IMR-90 (cell line): Measurements from ENCODE around the gene EGFL7. TPM values are rescaled to one million over a fixed set of nuclear protein-coding genes. Genes with fewer than 3 reads are reported as not detected.

Experiments
- ATAC-seq: fragments of 200-7000 bp; cut with Tn5 transposase; 2 replicates; pipeline ENCODE4 v1.9.1; 2020; ENCODE audit warnings: low read depth, mild to moderate bottlenecking, moderate library complexity
- BruUV-seq: library from RNA; stranded (reverse); fragments of 400-500 nt; replicated peaks from 2 replicates; lab custom pipeline; 2021; lab: Mats Ljungman, UMichigan
- CTCF ChIA-PET: fragments of 300-600 bp; formaldehyde crosslinking; extraction: SDS; loops from one replicate; lab custom pipeline; 2021; ENCODE audit warnings: antibody characterized with exemption; lab: Yijun Ruan, JAX
- POLR2A ChIA-PET: fragments of 300-600 bp; sonication (Branson Sonifier 250); formaldehyde crosslinking; loops from one replicate; lab custom pipeline; 2022; ENCODE audit warnings: antibody characterized with exemption; ENCODE audit not compliant: unreplicated experiment; lab: Charles Lee
- DNase-seq: peaks from one replicate; pipeline ENCODE4 v3.0.0; 2013
- H2AFZ ChIP-seq: replicated peaks from 2 replicates; pipeline ENCODE3; 2013; ENCODE audit warnings: low read length, mild to moderate bottlenecking; ENCODE audit not compliant: poor library complexity
- H2AK5ac ChIP-seq: 2 replicates; pipeline ENCODE4 v1.6.1; 2013; ENCODE audit warnings: low read depth, low read length, inconsistent platforms
- H2AK9ac ChIP-seq: replicated peaks from 2 replicates; pipeline ENCODE3; 2013; ENCODE audit warnings: mild to moderate bottlenecking, low read depth, low read length, moderate library complexity; ENCODE audit not compliant: poor library complexity
- H2BK120ac ChIP-seq: 2 replicates; pipeline ENCODE4 v1.6.1; 2013; ENCODE audit warnings: low read depth, low read length, inconsistent platforms
- H2BK15ac ChIP-seq: 3 replicates; pipeline ENCODE4 v1.6.1; 2013; ENCODE audit warnings: low read depth, low read length, inconsistent platforms
- H2BK20ac ChIP-seq: 2 replicates; pipeline ENCODE4 v1.6.1; 2013; ENCODE audit warnings: low read depth, mild to moderate bottlenecking, inconsistent platforms, low read length, moderate library complexity
- H2BK5ac ChIP-seq: 2 replicates; pipeline ENCODE4 v1.6.1; 2013; ENCODE audit warnings: mild to moderate bottlenecking, low read depth, low read length, inconsistent platforms; ENCODE audit not compliant: poor library complexity, severe bottlenecking
- H3K14ac ChIP-seq: replicated peaks from 2 replicates; pipeline ENCODE4 v1.6.1; 2013; ENCODE audit warnings: low read depth, low read length, inconsistent platforms
- H3K18ac ChIP-seq: 2 replicates; pipeline ENCODE4 v1.6.1; 2013; ENCODE audit warnings: low read depth, low read length, control low read depth
- H3K23ac ChIP-seq: 2 replicates; pipeline ENCODE4 v1.6.1; 2013; ENCODE audit warnings: low read depth, low read length, inconsistent platforms
- H3K27ac ChIP-seq: 2 replicates; pipeline ENCODE4 v1.5.1; 2013; ENCODE audit warnings: mild to moderate bottlenecking, control low read depth, low read length; ENCODE audit not compliant: insufficient read depth
- H3K27me3 ChIP-seq: 2 replicates; pipeline ENCODE4 v1.6.1; 2013; ENCODE audit warnings: low read length; ENCODE audit not compliant: control insufficient read depth, insufficient read depth
- H3K36me3 ChIP-seq: 2 replicates; pipeline ENCODE4 v1.6.1; 2013; ENCODE audit warnings: low read length, mixed read lengths; ENCODE audit not compliant: control insufficient read depth, insufficient read depth
- H3K4ac ChIP-seq: 2 replicates; pipeline ENCODE4 v1.6.1; 2013; ENCODE audit warnings: low read depth, low read length, inconsistent platforms
- H3K4me1 ChIP-seq: 2 replicates; pipeline ENCODE4 v1.6.1; 2013; ENCODE audit warnings: low read length, mixed read lengths; ENCODE audit not compliant: control insufficient read depth, insufficient read depth
- H3K4me2 ChIP-seq: 2 replicates; pipeline ENCODE4 v1.6.1; 2013; ENCODE audit warnings: low read depth, mild to moderate bottlenecking, control low read depth, low read length, moderate library complexity
- H3K4me3 ChIP-seq: 2 replicates; pipeline ENCODE4 v1.5.1; 2013; ENCODE audit warnings: low read depth, mild to moderate bottlenecking, control low read depth, low read length, moderate library complexity; ENCODE audit not compliant: insufficient read depth
- H3K56ac ChIP-seq: 2 replicates; pipeline ENCODE4 v1.6.1; 2013; ENCODE audit warnings: low read length, inconsistent platforms; ENCODE audit not compliant: insufficient read depth; ENCODE audit errors: extremely low read depth
- H3K79me1 ChIP-seq, 2 experiments: 2 replicates each; pipeline ENCODE4 v1.6.1; 2013; ENCODE audit warnings: low read length in 2 of 2, inconsistent platforms in 1 of 2, low read depth in 1 of 2
- H3K9ac ChIP-seq: 2 replicates; pipeline ENCODE4 v1.6.1; 2013; ENCODE audit warnings: low read depth, low read length, control low read depth
- H3K9me1 ChIP-seq: 2 replicates; pipeline ENCODE4 v1.6.1; 2013; ENCODE audit warnings: low read length, inconsistent platforms; ENCODE audit not compliant: insufficient read depth
- H3K9me3 ChIP-seq: 2 replicates; pipeline ENCODE4 v1.6.1; 2013; ENCODE audit warnings: low read length; ENCODE audit not compliant: control insufficient read depth, insufficient read depth
- H4K20me1 ChIP-seq: 2 replicates; pipeline ENCODE4 v1.6.1; 2013; ENCODE audit warnings: low read length, inconsistent platforms; ENCODE audit not compliant: insufficient read depth
- H4K5ac ChIP-seq: 2 replicates; pipeline ENCODE4 v1.6.1; 2013; ENCODE audit warnings: mild to moderate bottlenecking, low read depth, low read length, control low read depth
- H4K8ac ChIP-seq, 2 experiments: 2 replicates each; pipeline ENCODE4 v1.6.1; 2013; ENCODE audit warnings: low read depth in 2 of 2, low read length in 2 of 2, control low read depth in 1 of 2, inconsistent platforms in 1 of 2
- H4K91ac ChIP-seq: 2 replicates; pipeline ENCODE4 v1.6.1; 2013; ENCODE audit warnings: low read depth, low read length, inconsistent platforms; ENCODE audit not compliant: insufficient read depth
- BHLHE40 ChIP-seq: fragments of 150-350 bp; IDR thresholded peaks from 2 replicates; pipeline ENCODE4 v1.6.1; 2016; ENCODE audit warnings: mild to moderate bottlenecking, low read depth, low read length
- CEBPB ChIP-seq: IDR thresholded peaks from 2 replicates; pipeline ENCODE4 v1.6.1; 2012; ENCODE audit warnings: low read depth, low read length, improper control_type of control experiment
- CHD1 ChIP-seq: IDR thresholded peaks from 2 replicates; pipeline ENCODE4 v1.6.1; 2012; ENCODE audit warnings: low read depth, low read length, improper control_type of control experiment
- CTCF ChIP-seq: conservative IDR thresholded peaks from 2 replicates; pipeline ENCODE4 v1.5.1; 2012; ENCODE audit warnings: mild to moderate bottlenecking, low read depth, low read length, improper control_type of control experiment
- ELK1 ChIP-seq: fragments of 150-350 bp; IDR thresholded peaks from 2 replicates; pipeline ENCODE4 v1.6.1; 2016; ENCODE audit warnings: low read depth, mild to moderate bottlenecking, low read length, moderate library complexity, borderline replicate concordance
- FOS ChIP-seq: fragments of 150-350 bp; IDR thresholded peaks from 2 replicates; pipeline ENCODE4 v1.6.1; 2016; ENCODE audit warnings: low read depth, low read length
- MAZ ChIP-seq: IDR thresholded peaks from 2 replicates; pipeline ENCODE4 v1.6.1; 2012; ENCODE audit warnings: low read depth, mild to moderate bottlenecking, low read length, improper control_type of control experiment, moderate library complexity, borderline replicate concordance
- MXI1 ChIP-seq: IDR thresholded peaks from 2 replicates; pipeline ENCODE4 v1.6.1; 2012; ENCODE audit warnings: low read depth, mild to moderate bottlenecking, low read length, moderate library complexity, borderline replicate concordance
- NFE2L2 ChIP-seq: fragments of 150-350 bp; IDR thresholded peaks from 2 replicates; pipeline ENCODE4 v1.6.1; 2016; ENCODE audit warnings: low read depth, mild to moderate bottlenecking, low read length
- POLR2A ChIP-seq: IDR thresholded peaks from 2 replicates; pipeline ENCODE4 v1.6.1; 2012; ENCODE audit warnings: mild to moderate bottlenecking, low read depth, low read length
- RAD21 ChIP-seq: IDR thresholded peaks from 2 replicates; pipeline ENCODE4 v1.6.1; 2012; ENCODE audit warnings: low read length, improper control_type of control experiment
- RCOR1 ChIP-seq: IDR thresholded peaks from 2 replicates; pipeline ENCODE4 v1.6.1; 2012; ENCODE audit warnings: mild to moderate bottlenecking, low read length, improper control_type of control experiment; ENCODE audit not compliant: insufficient replicate concordance
- SMC3 ChIP-seq: fragments of 150-350 bp; IDR thresholded peaks from 2 replicates; pipeline ENCODE4 v1.6.1; 2016; ENCODE audit warnings: low read depth, mild to moderate bottlenecking, antibody characterized with exemption, low read length, moderate library complexity
- USF2 ChIP-seq: fragments of 150-350 bp; IDR thresholded peaks from 2 replicates; pipeline ENCODE4 v1.6.1; 2017; ENCODE audit warnings: mild to moderate bottlenecking, antibody characterized with exemption, low read length, low read depth
- WGBS, 2 experiments: methylation state at CpG; one replicate each; pipeline versions ENCODE4 v1.1.5 to v1.1.7; 2013; ENCODE audit warnings: missing lambda C conversion rate in 2 of 2; ENCODE audit not compliant: insufficient read length in 1 of 2; ENCODE audit errors: extremely low coverage in 2 of 2; 5-methylcytosine and 5-hydroxymethylcytosine counted together
- dilution Hi-C: fragments of 300-500 bp; cut with HindIII; formaldehyde crosslinking; loops from one replicate; pipeline ENCODE4 v1.14.3; 2018; ENCODE audit warnings: low sequenced_read_pairs; ENCODE audit not compliant: unreplicated experiment
- in situ Hi-C: fragments of 300-500 bp; cut with MboI; formaldehyde crosslinking; loops from 3 replicates; pipeline ENCODE4 v1.14.3; 2019; ENCODE audit warnings: low sequenced_read_pairs, inconsistent platforms, mixed read lengths
- intact Hi-C: fragments of 100-400 bp; cut with micrococcal nuclease; formaldehyde crosslinking; loops from 2 replicates; pipeline ENCODE4 v1.10.0; 2022
- polyA plus RNA-seq, 3 experiments: library from polyadenylated mRNA; depleted of rRNA; stranded (reverse); fragments of >200 nt; gene quantifications; 2 replicates each; pipeline ENCODE4 v1.2.3, GENCODE V29; 2012; ENCODE audit warnings: low replicate concordance in 1 of 3
- total RNA-seq: library from RNA; depleted of rRNA; stranded (reverse); fragments of >200 nt; gene quantifications from 2 replicates; pipeline ENCODE4 v1.2.3, GENCODE V29; 2012

Gene EGFL7
- total and polyA plus RNA-seq, 2 of the 4 experiments (the other 2 are of a cell fraction) = 2.2 to 10.4 TPM

DNA sequence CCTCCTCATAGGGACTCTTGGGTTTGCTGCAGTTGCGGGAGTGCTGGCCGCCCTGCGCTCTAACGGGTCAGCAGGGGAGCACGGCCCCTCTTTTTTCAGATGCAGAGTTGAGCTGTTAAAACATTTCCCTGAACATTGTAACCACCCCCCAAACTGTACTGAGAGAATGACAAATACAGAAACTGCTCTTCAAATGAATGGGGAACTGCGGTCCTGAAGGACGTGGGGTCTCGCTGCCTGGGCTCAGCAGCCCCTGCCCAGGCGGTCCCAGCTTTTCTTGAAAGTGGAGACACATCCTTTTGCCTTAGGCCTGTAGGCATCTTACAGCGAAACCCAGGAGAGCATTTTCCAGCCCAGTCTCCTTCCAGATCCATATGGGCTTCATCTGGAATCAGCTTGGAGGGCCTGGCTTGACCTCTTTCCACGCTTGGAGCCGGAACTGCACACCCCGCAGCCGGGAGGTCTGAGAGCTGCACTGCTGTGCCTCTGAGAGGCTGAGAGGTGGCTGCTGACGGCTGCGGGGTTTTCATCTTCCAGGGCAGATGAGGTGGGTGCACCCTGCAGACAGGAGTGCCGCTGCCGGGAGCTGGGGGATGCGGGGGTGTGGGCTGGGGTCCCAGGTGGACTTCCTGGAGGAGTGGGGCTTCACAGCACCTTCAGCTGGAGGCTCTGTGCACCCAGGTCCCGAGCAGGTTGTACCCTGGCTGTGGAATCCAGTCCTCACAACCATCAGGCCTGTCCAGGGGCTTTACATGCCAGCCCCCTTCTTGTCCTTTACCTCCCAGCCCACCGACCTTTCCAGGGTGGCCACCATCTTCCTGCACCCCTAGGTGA, 25.8 kb downstream of the EGFL7 start:
- POLR2A ChIA-PET = no interaction called here
- dilution Hi-C loops = no loop called here

More for the DNA sequence above, 25.8 kb downstream of the EGFL7 start:
- Histone ChIP-seq H3K27ac (no peak overlapping the region), H3K14ac (no peak overlapping the region), H2AK5ac (no peak overlapping the region), H3K9me3 (no peaks in the 10 kb centered on the region), H2BK20ac (no peak overlapping the region), H3K27me3 (no peaks in the 10 kb centered on the region; the same call in 1 of the 2 replicates), H3K4me2 (no peak overlapping the region), H2BK120ac (no peak overlapping the region), H2AK9ac (no peak overlapping the region), H4K8ac (no peak overlapping the region), H2BK15ac (no peak overlapping the region), H2AFZ (no peak overlapping the region), H3K56ac (no peak overlapping the region), H3K4ac (no peak overlapping the region), H3K9ac (no peak overlapping the region), H3K18ac (no peak overlapping the region), H3K4me3 (no peak overlapping the region), H3K23ac (no peak overlapping the region), H4K5ac (no peak overlapping the region), H3K79me1 (peaks cover 18 to 26% of the 10 kb centered on the region in 2 experiments), H3K9me1 (no peaks in the 10 kb centered on the region), H3K36me3 (no peaks in the 10 kb centered on the region), H3K4me1 (peaks cover 4% of the 10 kb centered on the region), H2BK5ac (no peak overlapping the region), H4K20me1 (peaks cover 7% of the 10 kb centered on the region; the same call in 1 of the 2 replicates), H4K91ac (no peak overlapping the region)
- no TSS peak for BruUV-seq
- CTCF ChIA-PET = no interaction called here
- 55% methylated on average over 7 of the region's 21 CpGs; no CpG with 5 or more reads in 1 of the 2 experiments for WGBS, 2 experiments
- in situ Hi-C loops (no loop called here), intact Hi-C loops (no loop called here)
- no peak for DNase-seq
- no peak for TF ChIP-seq BHLHE40
- TF ChIP-seq MAZ = no peak
- TF ChIP-seq FOS = no peak
- TF ChIP-seq NFE2L2 = no peak
- no peak for TF ChIP-seq MXI1
- TF ChIP-seq CTCF = no peak
- no peak for TF ChIP-seq CEBPB
- no peak for TF ChIP-seq RCOR1
- no peak for TF ChIP-seq POLR2A
- TF ChIP-seq ELK1 = no peak
- TF ChIP-seq RAD21 = no peak
- TF ChIP-seq USF2 = no peak
- TF ChIP-seq SMC3 = no peak
- TF ChIP-seq CHD1 = no peak
- no peak for ATAC-seq
